SK-N-MC (cell line): ENCODE data around the gene MAEL.

Experiments used
- EZH2 ChIP-seq: fragments of 200-600 bp; sonication (generic); IDR thresholded peaks from one replicate; pipeline ENCODE4 v1.6.1; 2017; ENCODE audit warnings: antibody characterized with exemption
- POLR2AphosphoS5 ChIP-seq: IDR thresholded peaks from 2 replicates; pipeline ENCODE4 v1.6.1; 2012; ENCODE audit warnings: mild to moderate bottlenecking, low read depth, low read length, borderline replicate concordance

GRCh38 chr1:166999075-166999474 lies 10.0 kb downstream of the MAEL start:
- no peak for TF ChIP-seq EZH2
- no peak for TF ChIP-seq POLR2AphosphoS5
